Measurements from ENCODE around the gene AHI1.

The AHI1 gene

GRCh38 chr6:135428078-135428477, 69.5 kb downstream of the AHI1 start (continued):
- TF ChIP-seq SP7 (tag by site-specific recombination; IDR thresholded peaks at IDR 0.05) (no peak), ZNF266 (tag by site-specific recombination; IDR thresholded peaks at IDR 0.05; ENCODE audit: low read depth) (no peak), ZNF157 (tag by site-specific recombination; IDR thresholded peaks at IDR 0.05) (no peak), ZFP3 (tag by site-specific recombination; IDR thresholded peaks at IDR 0.05; ENCODE audit: low read depth) (no peak), ZNF514 (tag by site-specific recombination; IDR thresholded peaks at IDR 0.05) (no peak), KLF8 (tag by site-specific recombination; IDR thresholded peaks at IDR 0.05) (no peak), ZNF830 (tag by site-specific recombination; IDR thresholded peaks at IDR 0.05; ENCODE audit: low read depth) (no peak), ZNF248 (tag by site-specific recombination; IDR thresholded peaks at IDR 0.05) (no peak), ZBTB10 (tag by site-specific recombination; IDR thresholded peaks at IDR 0.05) (no peak), ZNF747 (tag by site-specific recombination; IDR thresholded peaks at IDR 0.05) (no peak)

GRCh38 chr6:135426833-135427232, 70.7 kb downstream of the AHI1 start:
- no peaks in the 10 kb centered on the region for H3K4me1 ChIP-seq (ENCODE audit: control insufficient read depth, insufficient read depth, low read length)
- TF ChIP-seq SP7 (tag by site-specific recombination; IDR thresholded peaks at IDR 0.05), result no peak
- no peak for TF ChIP-seq ZBTB8A (tag by site-specific recombination; IDR thresholded peaks at IDR 0.05)
- no peak for TF ChIP-seq ZBTB44 (tag by site-specific recombination; IDR thresholded peaks at IDR 0.05)
- TF ChIP-seq ZNF768 (tag by site-specific recombination; IDR thresholded peaks at IDR 0.05), result no peak
- H3K27ac ChIP-seq (ENCODE audit: extremely low read depth, low read depth, low read length), result no peak overlapping the region
- H3K36me3 ChIP-seq (ENCODE audit: control insufficient read depth in 2 of 2, insufficient read depth in 1 of 2, low read length in 2 of 2), result no peaks in the 10 kb centered on the region; a peak in 1 of 3 replicates
- no peak overlapping the region for H3K4me3 ChIP-seq (ENCODE audit: low read depth, low read length)
- no peaks in the 10 kb centered on the region for H3K9me3 ChIP-seq (ENCODE audit: control insufficient read depth, insufficient read depth, low read depth, low read length)
- POLR2A ChIA-PET, result no interaction called here
- CTCF ChIA-PET, result no interaction called here

- no peak overlapping the region for H3K4me3 ChIP-seq (ENCODE audit: low read depth, low read length)
- H3K9me3 ChIP-seq (ENCODE audit: control insufficient read depth, insufficient read depth, low read depth, low read length), result no peaks in the 10 kb centered on the region
- POLR2A ChIA-PET, result no interaction called here
- H3K4me1 ChIP-seq (ENCODE audit: control insufficient read depth, insufficient read depth, low read length), result no peaks in the 10 kb centered on the region
- CTCF ChIA-PET, result interaction anchor here (0.6 to 4.6 kb wide), 30 partner anchors 8 to 1469 kb away, joined by 3 to 65 read pairs (median 4); no protein-coding TSS in a partner anchor
- no peaks in the 10 kb centered on the region; a peak in 1 of 3 replicates for H3K36me3 ChIP-seq (ENCODE audit: control insufficient read depth in 2 of 2, insufficient read depth in 1 of 2, low read length in 2 of 2)
- H3K27ac ChIP-seq (ENCODE audit: extremely low read depth, low read depth, low read length), result no peak overlapping the region
- TF ChIP-seq ZNF501 (tag by site-specific recombination; IDR thresholded peaks at IDR 0.05) (no peak), ZNF473 (tag by site-specific recombination; IDR thresholded peaks at IDR 0.05) (no peak), SP2 (tag by site-specific recombination; IDR thresholded peaks at IDR 0.05) (no peak), ZNF239 (tag by site-specific recombination; IDR thresholded peaks at IDR 0.05) (no peak), CTCF (tag by site-specific recombination; IDR thresholded peaks at IDR 0.05) (no peak), ZNF660 (tag by site-specific recombination; IDR thresholded peaks at IDR 0.05) (no peak), ZNF639 (tag by site-specific recombination; IDR thresholded peaks at IDR 0.05) (no peak), SALL2 (tag by site-specific recombination; IDR thresholded peaks at IDR 0.05; ENCODE audit: borderline replicate concordance) (no peak), ZBTB48 (tag by site-specific recombination; IDR thresholded peaks at IDR 0.05) (no peak), ZNF292 (tag by site-specific recombination; IDR thresholded peaks at IDR 0.05; ENCODE audit: borderline replicate concordance, low read depth) (no peak), ZNF707 (tag by site-specific recombination; IDR thresholded peaks at IDR 0.05) (no peak), ZNF558 (tag by site-specific recombination; IDR thresholded peaks at IDR 0.05) (no peak), ELK4 (IDR thresholded peaks at IDR 0.05; ENCODE audit: borderline replicate concordance, low read depth, low read length) (no peak)
Observed at GRCh38 chr6:135424385-135424784, 73.2 kb downstream of the AHI1 start.

Measured in HEK293 (cell line).